Neural cell (in vitro differentiated cells): ENCODE results near the gene THAP8. TPM values are rescaled to one million over a fixed set of nuclear protein-coding genes. Genes with fewer than 3 reads are reported as not detected.

Source experiments
- H2AFZ ChIP-seq: fragments of 200-600, 300-800 bp; sonication (generic), shearing (Covaris generic); 2 replicates; pipeline ENCODE4 v1.6.0; 2014; ENCODE audit warnings: low read depth, mild to moderate bottlenecking, antibody characterized with exemption, low read length, moderate library complexity
- H3F3A ChIP-seq: fragments of 200-600 bp; shearing (Covaris generic); 2 replicates; pipeline ENCODE4 v1.6.1; 2016; ENCODE audit warnings: mild to moderate bottlenecking, moderate library complexity, mixed read lengths, antibody characterized with exemption, low read length; ENCODE audit not compliant: insufficient read depth, poor library complexity, severe bottlenecking
- H3K27ac ChIP-seq: fragments of 200-600, 300-800 bp; sonication (generic), shearing (Covaris generic); 2 replicates; pipeline ENCODE4 v1.5.1; 2014; ENCODE audit warnings: mild to moderate bottlenecking, low read length, moderate library complexity
- H3K27me3 ChIP-seq: fragments of 300-800, 200-600 bp; sonication (generic), shearing (Covaris generic); 2 replicates; pipeline ENCODE4 v1.6.0; 2014; ENCODE audit warnings: mild to moderate bottlenecking, low read depth, low read length, moderate library complexity; ENCODE audit not compliant: insufficient read depth
- H3K36me3 ChIP-seq: fragments of 300-800, 200-600 bp; sonication (generic), shearing (Covaris generic); 2 replicates; pipeline ENCODE4 v1.5.1; 2014; ENCODE audit warnings: mild to moderate bottlenecking, antibody characterized with exemption, low read length, moderate library complexity; ENCODE audit not compliant: insufficient read depth
- H3K4me2 ChIP-seq: fragments of 300-800, 200-600 bp; sonication (generic), shearing (Covaris generic); 2 replicates; pipeline ENCODE4 v1.6.0; 2014; ENCODE audit warnings: mild to moderate bottlenecking, low read length
- H3K4me3 ChIP-seq: fragments of 300-800, 200-600 bp; sonication (generic), shearing (Covaris generic); 2 replicates; pipeline ENCODE4 v1.5.1; 2014; ENCODE audit warnings: mild to moderate bottlenecking, low read length, moderate library complexity
- H3K79me2 ChIP-seq: fragments of 200-600 bp; shearing (Covaris generic); replicated peaks from 2 replicates; pipeline ENCODE4 v1.6.0; 2014; ENCODE audit warnings: mild to moderate bottlenecking, low read length, moderate library complexity; ENCODE audit not compliant: insufficient read depth
- H3K9ac ChIP-seq: fragments of 300-800, 200-600 bp; sonication (generic), shearing (Covaris generic); 2 replicates; pipeline ENCODE4 v1.6.1; 2016; ENCODE audit warnings: mild to moderate bottlenecking, low read length, mixed read lengths
- H3K9me2 ChIP-seq: fragments of 200-600 bp; shearing (Covaris generic); 2 replicates; pipeline ENCODE4 v1.6.1; 2016; ENCODE audit warnings: mild to moderate bottlenecking, low read length, mixed read lengths; ENCODE audit not compliant: insufficient read depth
- H3K9me3 ChIP-seq: fragments of 200-600, 300-800 bp; sonication (generic), shearing (Covaris generic); 2 replicates; pipeline ENCODE4 v1.6.1; 2016; ENCODE audit warnings: mild to moderate bottlenecking, mixed run types, low read length, moderate library complexity, mixed read lengths
- H4K20me1 ChIP-seq: fragments of 200-600 bp; shearing (Covaris generic); 2 replicates; pipeline ENCODE4 v1.6.1; 2016; ENCODE audit warnings: mild to moderate bottlenecking, mixed run types; ENCODE audit not compliant: insufficient read depth
- EP300 ChIP-seq: fragments of 450-650 bp; conservative IDR thresholded peaks from 2 replicates; pipeline ENCODE4 v1.6.1; 2014; ENCODE audit warnings: antibody characterized with exemption, mild to moderate bottlenecking, moderate library complexity; ENCODE audit not compliant: poor library complexity, severe bottlenecking
- EZH2 ChIP-seq: fragments of 200-600, 300-800 bp; shearing (Covaris generic), sonication (generic); IDR thresholded peaks from 2 replicates; pipeline ENCODE4 v1.6.1; 2014; ENCODE audit warnings: antibody characterized with exemption, low read length, borderline replicate concordance, mild to moderate bottlenecking; ENCODE audit not compliant: insufficient read depth, poor library complexity, severe bottlenecking
- MXI1 ChIP-seq: fragments of 450-650 bp; conservative IDR thresholded peaks from 2 replicates; pipeline ENCODE4 v1.6.1; 2014; ENCODE audit warnings: antibody characterized with exemption, mild to moderate bottlenecking; ENCODE audit not compliant: poor library complexity, severe bottlenecking
- POLR2AphosphoS5 ChIP-seq: IDR thresholded peaks from 2 replicates; pipeline ENCODE4 v1.6.1; 2012
- RAD21 ChIP-seq: fragments of 450-650 bp; conservative IDR thresholded peaks from 2 replicates; pipeline ENCODE4 v1.6.1; 2014; ENCODE audit warnings: antibody characterized with exemption, mild to moderate bottlenecking, moderate library complexity
- SMC3 ChIP-seq: fragments of 450-650 bp; conservative IDR thresholded peaks from 2 replicates; pipeline ENCODE4 v1.6.1; 2014; ENCODE audit warnings: antibody characterized with exemption, mild to moderate bottlenecking, moderate library complexity; ENCODE audit not compliant: poor library complexity
- TAF1 ChIP-seq: IDR thresholded peaks from 2 replicates; pipeline ENCODE4 v1.6.1; 2012; ENCODE audit warnings: low read depth
- polyA plus RNA-seq: library from polyadenylated mRNA; depleted of rRNA; stranded (reverse); fragments of >200 nt; gene quantifications from 2 replicates; pipeline ENCODE4 v1.2.3, GENCODE V29; 2014
- TF ChIP-seq, protein P1 (sequence below): fragments of 450-650 bp; IDR thresholded peaks from 2 replicates; pipeline ENCODE4 v1.5.1; 2014; ENCODE audit warnings: antibody characterized with exemption, mild to moderate bottlenecking, moderate library complexity; ENCODE audit not compliant: poor library complexity, severe bottlenecking
- TF ChIP-seq, protein P2 (sequence below): IDR thresholded peaks from 2 replicates; pipeline ENCODE4 v1.6.1; 2012; ENCODE audit warnings: borderline replicate concordance

THAP8 gene
- polyA plus RNA-seq, 1 donor from 2014 or later, result 5.5 TPM

DNA sequence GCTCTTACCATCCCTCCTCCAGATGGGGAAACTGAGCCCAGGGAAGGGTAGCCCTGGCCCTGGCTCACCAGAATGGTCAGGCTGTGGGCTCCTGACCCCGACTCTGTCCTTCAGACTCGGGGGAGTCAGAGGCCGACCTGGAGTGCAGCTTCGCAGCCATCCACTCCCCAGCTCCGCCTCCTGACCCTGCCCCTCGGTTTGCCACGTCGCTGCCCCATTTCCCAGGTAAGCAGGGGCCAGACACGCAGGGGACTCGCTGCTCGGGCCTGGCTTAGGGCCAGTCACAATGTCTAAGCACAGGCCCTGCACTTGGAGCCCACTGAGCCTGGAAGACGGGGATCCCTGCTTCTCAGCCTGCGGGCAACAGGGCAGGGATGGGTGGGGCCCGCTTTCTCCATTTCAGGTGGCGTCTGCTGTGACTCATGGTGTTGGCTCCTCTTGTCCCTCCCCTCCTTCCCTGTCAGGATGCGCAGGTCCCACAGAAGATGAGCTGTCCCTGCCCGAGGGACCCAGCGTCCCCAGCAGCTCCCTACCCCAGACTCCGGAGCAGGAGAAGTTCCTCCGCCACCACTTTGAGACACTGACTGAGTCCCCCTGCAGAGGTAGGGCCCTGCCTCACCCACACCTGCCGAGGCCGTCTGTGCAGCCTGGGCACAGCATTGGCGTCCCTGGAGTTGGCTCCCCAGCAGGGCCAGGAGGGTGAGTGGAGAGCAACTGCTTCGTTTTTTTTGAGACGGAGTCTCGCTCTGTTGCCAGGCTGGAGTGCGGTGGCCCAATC is 47.7 kb upstream of the THAP8 start:
- Histone ChIP-seq H3K4me2 (no peak overlapping the region), H4K20me1 (no peaks in the 10 kb centered on the region), H3F3A (no peaks in the 10 kb centered on the region), H3K4me3 (no peak overlapping the region), H3K9ac (no peak overlapping the region), H3K27ac (no peak overlapping the region), H3K79me2 (no peaks in the 10 kb centered on the region), H3K9me2 (no peaks in the 10 kb centered on the region), H2AFZ (no peak overlapping the region), H3K27me3 (no peaks in the 10 kb centered on the region), H3K36me3 (no peaks in the 10 kb centered on the region), H3K9me3 (no peaks in the 10 kb centered on the region)
- TF ChIP-seq EP300 (no peak), POLR2AphosphoS5 (no peak), TAF1 (no peak), SMC3 (no peak), EZH2 (no peak)
- TF ChIP-seq, protein P1, sequence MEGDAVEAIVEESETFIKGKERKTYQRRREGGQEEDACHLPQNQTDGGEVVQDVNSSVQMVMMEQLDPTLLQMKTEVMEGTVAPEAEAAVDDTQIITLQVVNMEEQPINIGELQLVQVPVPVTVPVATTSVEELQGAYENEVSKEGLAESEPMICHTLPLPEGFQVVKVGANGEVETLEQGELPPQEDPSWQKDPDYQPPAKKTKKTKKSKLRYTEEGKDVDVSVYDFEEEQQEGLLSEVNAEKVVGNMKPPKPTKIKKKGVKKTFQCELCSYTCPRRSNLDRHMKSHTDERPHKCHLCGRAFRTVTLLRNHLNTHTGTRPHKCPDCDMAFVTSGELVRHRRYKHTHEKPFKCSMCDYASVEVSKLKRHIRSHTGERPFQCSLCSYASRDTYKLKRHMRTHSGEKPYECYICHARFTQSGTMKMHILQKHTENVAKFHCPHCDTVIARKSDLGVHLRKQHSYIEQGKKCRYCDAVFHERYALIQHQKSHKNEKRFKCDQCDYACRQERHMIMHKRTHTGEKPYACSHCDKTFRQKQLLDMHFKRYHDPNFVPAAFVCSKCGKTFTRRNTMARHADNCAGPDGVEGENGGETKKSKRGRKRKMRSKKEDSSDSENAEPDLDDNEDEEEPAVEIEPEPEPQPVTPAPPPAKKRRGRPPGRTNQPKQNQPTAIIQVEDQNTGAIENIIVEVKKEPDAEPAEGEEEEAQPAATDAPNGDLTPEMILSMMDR, result no peak
- TF ChIP-seq, protein P2, sequence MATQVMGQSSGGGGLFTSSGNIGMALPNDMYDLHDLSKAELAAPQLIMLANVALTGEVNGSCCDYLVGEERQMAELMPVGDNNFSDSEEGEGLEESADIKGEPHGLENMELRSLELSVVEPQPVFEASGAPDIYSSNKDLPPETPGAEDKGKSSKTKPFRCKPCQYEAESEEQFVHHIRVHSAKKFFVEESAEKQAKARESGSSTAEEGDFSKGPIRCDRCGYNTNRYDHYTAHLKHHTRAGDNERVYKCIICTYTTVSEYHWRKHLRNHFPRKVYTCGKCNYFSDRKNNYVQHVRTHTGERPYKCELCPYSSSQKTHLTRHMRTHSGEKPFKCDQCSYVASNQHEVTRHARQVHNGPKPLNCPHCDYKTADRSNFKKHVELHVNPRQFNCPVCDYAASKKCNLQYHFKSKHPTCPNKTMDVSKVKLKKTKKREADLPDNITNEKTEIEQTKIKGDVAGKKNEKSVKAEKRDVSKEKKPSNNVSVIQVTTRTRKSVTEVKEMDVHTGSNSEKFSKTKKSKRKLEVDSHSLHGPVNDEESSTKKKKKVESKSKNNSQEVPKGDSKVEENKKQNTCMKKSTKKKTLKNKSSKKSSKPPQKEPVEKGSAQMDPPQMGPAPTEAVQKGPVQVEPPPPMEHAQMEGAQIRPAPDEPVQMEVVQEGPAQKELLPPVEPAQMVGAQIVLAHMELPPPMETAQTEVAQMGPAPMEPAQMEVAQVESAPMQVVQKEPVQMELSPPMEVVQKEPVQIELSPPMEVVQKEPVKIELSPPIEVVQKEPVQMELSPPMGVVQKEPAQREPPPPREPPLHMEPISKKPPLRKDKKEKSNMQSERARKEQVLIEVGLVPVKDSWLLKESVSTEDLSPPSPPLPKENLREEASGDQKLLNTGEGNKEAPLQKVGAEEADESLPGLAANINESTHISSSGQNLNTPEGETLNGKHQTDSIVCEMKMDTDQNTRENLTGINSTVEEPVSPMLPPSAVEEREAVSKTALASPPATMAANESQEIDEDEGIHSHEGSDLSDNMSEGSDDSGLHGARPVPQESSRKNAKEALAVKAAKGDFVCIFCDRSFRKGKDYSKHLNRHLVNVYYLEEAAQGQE, result no peak

DNA sequence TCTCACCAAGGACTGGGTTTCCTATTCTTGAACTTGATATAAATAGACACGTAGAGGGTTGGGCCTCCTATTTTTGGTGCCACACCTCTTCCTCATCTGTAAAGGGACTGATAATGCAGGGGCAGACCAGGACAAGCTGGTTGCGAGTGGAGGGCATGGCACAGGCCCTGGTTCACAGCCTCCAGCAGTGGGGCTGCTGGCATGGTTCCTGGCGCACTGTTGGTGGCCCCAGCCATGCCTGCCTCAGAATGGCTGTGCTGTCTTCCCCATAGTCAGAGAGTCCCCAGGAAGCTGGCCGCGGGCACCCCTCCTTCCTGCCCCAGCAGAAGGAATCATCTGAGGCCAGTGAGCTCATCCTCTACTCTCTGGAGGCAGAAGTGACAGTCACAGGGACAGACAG is 46.4 kb upstream of the THAP8 start:
- Histone ChIP-seq H3K9me3 (no peaks in the 10 kb centered on the region), H2AFZ (no peak overlapping the region), H3K9me2 (no peaks in the 10 kb centered on the region), H3F3A (no peaks in the 10 kb centered on the region), H3K4me2 (no peak overlapping the region), H3K9ac (no peak overlapping the region), H3K27me3 (no peaks in the 10 kb centered on the region), H3K79me2 (no peaks in the 10 kb centered on the region), H4K20me1 (no peaks in the 10 kb centered on the region), H3K27ac (no peak overlapping the region), H3K4me3 (no peak overlapping the region), H3K36me3 (no peaks in the 10 kb centered on the region)
- TF ChIP-seq, protein P1, result no peak
- TF ChIP-seq, protein P2, result no peak
- TF ChIP-seq SMC3 (no peak), RAD21 (no peak), MXI1 (no peak), EP300 (no peak), EZH2 (no peak), POLR2AphosphoS5 (no peak), TAF1 (no peak)
